Measurements from ENCODE around the gene RPLP2. TPM values are rescaled to one million over a fixed set of nuclear protein-coding genes. Genes with fewer than 3 reads are reported as not detected.

RPLP2 gene
- total and polyA plus RNA-seq, 2 donors (not counting 1 experiment from before 2014, with no cell fraction given), result 525 to 3,947 TPM

- peak overlapping the region; percentile 22 to 71 (median 71) for H3K4me3 ChIP-seq (ENCODE audit: control extremely low read depth in 1 of 5, extremely low read depth in 1 of 5, insufficient read depth in 1 of 5, low read depth in 2 of 5, low read length in 4 of 5)
Observed at GRCh38 chr11:804599-804964, 5.2 kb upstream of the RPLP2 start.

More at GRCh38 chr11:804599-804964, 5.2 kb upstream of the RPLP2 start:
- peaks cover 16 to 29% of the 10 kb centered on the region in 2 donors for H3K4me1 ChIP-seq (ENCODE audit: control insufficient read depth in 2 of 2, insufficient read depth in 2 of 2, low read length in 2 of 2)
- ATAC-seq (ENCODE audit: low read depth), result no peak
- H3K4me2 ChIP-seq (replicated peaks; ENCODE audit: low read depth, low read length, poor library complexity, severe bottlenecking), result peak overlapping the region; percentile 97
- Mint-ChIP-seq H3K4me1 (peaks cover 23% of the 10 kb centered on the region), H3K9me3 (ENCODE audit: insufficient read depth) (no peaks in the 10 kb centered on the region), H3K27me3 (no peaks in the 10 kb centered on the region), H3K4me3 (peak overlapping the region; percentile 80), H3K27ac (peak overlapping the region; percentile 81)
- H3K36me3 ChIP-seq (replicated peaks in 1 of 2; ENCODE audit: control extremely low read depth in 1 of 2, control insufficient read depth in 1 of 2, extremely low read depth in 1 of 2, insufficient read depth in 2 of 2, low read length in 1 of 2), result peaks cover 0 to 9% of the 10 kb centered on the region in 2 experiments
- whole genome bisulfite sequencing (ENCODE audit: insufficient coverage), result 9% methylated on average over 16 of the region's 18 CpGs
- TF ChIP-seq CTCF (IDR thresholded peaks at IDR 0.05), result no peak
- TF ChIP-seq EZH2 (IDR thresholded peaks at IDR 0.05; ENCODE audit: borderline replicate concordance, insufficient read depth, low read depth, low read length, poor library complexity, severe bottlenecking), result no peak
- H4K20me1 ChIP-seq (ENCODE audit: control insufficient read depth, insufficient read depth, low read length, poor library complexity, severe bottlenecking), result peaks cover 38% of the 10 kb centered on the region
- H3K9ac ChIP-seq (ENCODE audit: low read length), result peak overlapping the region; percentile 71
- H3K9me3 ChIP-seq (ENCODE audit: control extremely low read depth in 1 of 3, control insufficient read depth in 2 of 3, insufficient read depth in 1 of 3, low read length in 2 of 3), result no peaks in the 10 kb centered on the region
- intact Hi-C loops (cut with micrococcal nuclease), result loop anchor here (2.0 kb wide), 1 partner anchor 188 kb away; no protein-coding TSS in a partner anchor
- no peak for DNase-seq
- peaks cover 58% of the 10 kb centered on the region for H3K79me2 ChIP-seq (ENCODE audit: control insufficient read depth, insufficient read depth, low read length)
- peak overlapping the region; percentile 20 to 75 for H3K27ac ChIP-seq (ENCODE audit: low read length in 2 of 2)
- H3K27me3 ChIP-seq (replicated peaks in 1 of 4; ENCODE audit: control extremely low read depth in 1 of 4, control insufficient read depth in 3 of 4, insufficient read depth in 4 of 4, low read length in 3 of 4), result no peaks in the 10 kb centered on the region
- ChIA-PET CTCF (interaction anchor here (0.8 to 1.1 kb wide), 2 partner anchors 78 to 121 kb away, joined by 3 to 4 read pairs; partner anchors contain the start of gene AP2A2), POLR2A (interaction anchor here (0.7 to 1.3 kb wide), 2 partner anchors 8 to 269 kb away, joined by 3 to 4 read pairs; partner anchors contain the start of gene HRAS)
- peak overlapping the region; percentile 74 for H2AFZ ChIP-seq (ENCODE audit: insufficient read depth, low read depth, low read length, poor library complexity, severe bottlenecking)
